ENCODE measurements around the gene NDUFA13.

The NDUFA13 gene

DNA sequence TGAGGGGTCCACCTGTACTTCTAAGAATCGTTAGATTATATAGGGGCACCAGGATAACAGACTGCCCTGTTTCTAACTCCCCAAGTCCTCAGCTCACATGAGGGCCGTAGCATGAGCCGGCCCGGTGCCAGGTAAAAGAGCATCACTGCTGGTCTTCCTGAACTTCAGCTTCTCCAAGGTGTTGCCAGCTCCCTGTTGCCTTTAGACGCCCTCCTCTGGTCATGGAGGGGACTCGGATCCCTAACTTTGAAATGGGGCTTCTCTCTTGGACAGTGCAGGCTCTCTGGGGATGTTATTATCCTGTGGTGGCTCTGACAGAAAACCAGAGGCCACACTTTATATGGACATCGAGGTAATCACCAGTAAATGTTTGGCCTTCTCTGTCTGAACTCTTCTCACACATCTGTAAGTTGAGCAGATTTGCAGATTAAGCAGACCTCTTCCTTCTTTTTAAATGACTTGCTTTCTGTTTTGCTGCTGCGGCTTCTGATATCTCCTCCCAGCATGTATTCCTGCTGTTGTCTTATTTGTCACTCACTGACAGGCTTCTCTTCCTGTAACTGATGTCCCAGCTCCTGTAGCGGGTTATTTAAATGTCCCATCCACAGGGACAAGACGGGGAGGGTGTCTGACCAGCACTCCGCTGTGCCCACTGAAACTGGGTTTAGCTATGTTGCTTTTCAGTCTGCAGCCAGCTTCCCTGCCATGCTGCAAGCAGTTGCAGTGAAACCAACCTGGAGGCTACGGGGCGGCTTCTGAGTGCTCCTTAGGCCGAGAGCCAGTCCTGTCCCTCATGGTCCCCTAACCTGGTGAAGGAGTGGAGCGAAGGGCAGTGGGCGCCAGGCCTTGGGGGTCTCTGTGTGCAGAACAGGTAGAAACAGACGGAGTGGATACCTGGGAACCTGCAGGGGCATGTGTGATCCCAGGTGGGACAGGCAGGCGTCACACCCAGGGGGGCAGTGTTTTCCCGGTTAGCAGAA, 39.9 kb upstream of the NDUFA13 start:
- no peak overlapping the region for H3K4me2 ChIP-seq (ENCODE audit: low read length)
- peaks cover 38% of the 10 kb centered on the region for H3K4me1 ChIP-seq (ENCODE audit: insufficient read depth, low read length, severe bottlenecking)
- H3F3A ChIP-seq (ENCODE audit: insufficient read depth, low read length), result no peaks in the 10 kb centered on the region
- H4K20me1 ChIP-seq (ENCODE audit: insufficient read depth, low read length), result no peaks in the 10 kb centered on the region
- no peaks in the 10 kb centered on the region for H3K9me2 ChIP-seq (ENCODE audit: low read depth, low read length)
- H3K79me2 ChIP-seq (ENCODE audit: insufficient read depth, low read length), result peaks cover 34% of the 10 kb centered on the region
- no peaks in the 10 kb centered on the region for H3K27me3 ChIP-seq (ENCODE audit: insufficient read depth, low read length)
- H3K9ac ChIP-seq (ENCODE audit: low read length), result no peak overlapping the region
- no peaks in the 10 kb centered on the region for H3K9me3 ChIP-seq (ENCODE audit: low read length)
- no peak overlapping the region for H2AFZ ChIP-seq (ENCODE audit: low read length)
- no peak overlapping the region for H3K27ac ChIP-seq (ENCODE audit: low read depth, low read length, poor library complexity, severe bottlenecking)
- peaks cover 56% of the 10 kb centered on the region; the same call in 1 of the 2 replicates for H3K36me3 ChIP-seq (ENCODE audit: insufficient read depth, low read length)
- TF ChIP-seq EZH2 (IDR thresholded peaks at IDR 0.05; ENCODE audit: borderline replicate concordance, low read length), result no peak
- TF ChIP-seq, protein P1, sequence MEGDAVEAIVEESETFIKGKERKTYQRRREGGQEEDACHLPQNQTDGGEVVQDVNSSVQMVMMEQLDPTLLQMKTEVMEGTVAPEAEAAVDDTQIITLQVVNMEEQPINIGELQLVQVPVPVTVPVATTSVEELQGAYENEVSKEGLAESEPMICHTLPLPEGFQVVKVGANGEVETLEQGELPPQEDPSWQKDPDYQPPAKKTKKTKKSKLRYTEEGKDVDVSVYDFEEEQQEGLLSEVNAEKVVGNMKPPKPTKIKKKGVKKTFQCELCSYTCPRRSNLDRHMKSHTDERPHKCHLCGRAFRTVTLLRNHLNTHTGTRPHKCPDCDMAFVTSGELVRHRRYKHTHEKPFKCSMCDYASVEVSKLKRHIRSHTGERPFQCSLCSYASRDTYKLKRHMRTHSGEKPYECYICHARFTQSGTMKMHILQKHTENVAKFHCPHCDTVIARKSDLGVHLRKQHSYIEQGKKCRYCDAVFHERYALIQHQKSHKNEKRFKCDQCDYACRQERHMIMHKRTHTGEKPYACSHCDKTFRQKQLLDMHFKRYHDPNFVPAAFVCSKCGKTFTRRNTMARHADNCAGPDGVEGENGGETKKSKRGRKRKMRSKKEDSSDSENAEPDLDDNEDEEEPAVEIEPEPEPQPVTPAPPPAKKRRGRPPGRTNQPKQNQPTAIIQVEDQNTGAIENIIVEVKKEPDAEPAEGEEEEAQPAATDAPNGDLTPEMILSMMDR (IDR thresholded peaks at IDR 0.05; ENCODE audit: low read length), result peak; percentile 32; the same call in 1 of the 2 replicates
- H3K4me3 ChIP-seq (ENCODE audit: low read depth, low read length, poor library complexity, severe bottlenecking), result no peak overlapping the region

DNA sequence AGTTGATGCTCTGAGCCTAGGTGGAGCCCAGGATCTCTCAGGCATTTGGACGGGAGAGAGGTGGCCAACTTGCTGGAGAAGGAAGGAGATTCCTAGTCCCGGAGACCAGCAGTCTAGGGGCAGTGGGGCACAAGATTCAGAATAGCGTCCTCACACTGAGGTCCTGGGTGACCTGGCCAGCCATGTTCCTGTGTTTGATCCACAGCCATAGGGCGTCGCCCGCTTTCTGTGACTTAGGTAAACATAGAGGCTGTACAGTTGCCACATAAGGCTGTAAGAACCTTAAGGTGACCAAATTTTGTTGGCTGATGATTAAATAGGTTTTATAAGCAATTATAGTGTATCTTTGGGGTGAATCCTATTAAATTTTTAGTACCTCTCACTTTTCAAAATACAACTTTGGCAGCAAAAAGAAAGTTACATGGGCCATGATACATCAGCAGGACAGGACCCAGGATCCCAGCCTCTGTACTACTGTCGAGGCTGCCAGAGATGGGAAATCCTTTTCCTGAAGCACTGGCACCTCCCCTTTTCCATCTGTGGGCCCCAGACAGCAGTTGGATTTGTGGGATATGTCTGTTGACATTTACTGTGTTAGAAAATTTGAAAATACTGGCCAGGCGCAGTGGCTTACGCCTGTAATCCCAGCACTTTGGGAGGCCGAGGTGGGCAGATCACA, 38.2 kb upstream of the NDUFA13 start:
- Histone ChIP-seq H3K9me2 (ENCODE audit: low read depth, low read length) (no peaks in the 10 kb centered on the region), H3K4me1 (ENCODE audit: insufficient read depth, low read length, severe bottlenecking) (peaks cover 21% of the 10 kb centered on the region), H3K4me3 (ENCODE audit: low read depth, low read length, poor library complexity, severe bottlenecking) (no peak overlapping the region), H4K20me1 (ENCODE audit: insufficient read depth, low read length) (no peaks in the 10 kb centered on the region), H3K27me3 (ENCODE audit: insufficient read depth, low read length) (no peaks in the 10 kb centered on the region), H2AFZ (ENCODE audit: low read length) (no peak overlapping the region), H3K79me2 (ENCODE audit: insufficient read depth, low read length) (peaks cover 25% of the 10 kb centered on the region), H3K9ac (ENCODE audit: low read length) (no peak overlapping the region), H3F3A (ENCODE audit: insufficient read depth, low read length) (no peaks in the 10 kb centered on the region), H3K9me3 (ENCODE audit: low read length) (no peaks in the 10 kb centered on the region), H3K27ac (ENCODE audit: low read depth, low read length, poor library complexity, severe bottlenecking) (no peak overlapping the region), H3K4me2 (ENCODE audit: low read length) (no peak overlapping the region), H3K36me3 (ENCODE audit: insufficient read depth, low read length) (peaks cover 61% of the 10 kb centered on the region; the same call in 1 of the 2 replicates)
- TF ChIP-seq, protein P1 (IDR thresholded peaks at IDR 0.05; ENCODE audit: low read length), result no peak
- TF ChIP-seq EZH2 (IDR thresholded peaks at IDR 0.05; ENCODE audit: borderline replicate concordance, low read length), result no peak

DNA sequence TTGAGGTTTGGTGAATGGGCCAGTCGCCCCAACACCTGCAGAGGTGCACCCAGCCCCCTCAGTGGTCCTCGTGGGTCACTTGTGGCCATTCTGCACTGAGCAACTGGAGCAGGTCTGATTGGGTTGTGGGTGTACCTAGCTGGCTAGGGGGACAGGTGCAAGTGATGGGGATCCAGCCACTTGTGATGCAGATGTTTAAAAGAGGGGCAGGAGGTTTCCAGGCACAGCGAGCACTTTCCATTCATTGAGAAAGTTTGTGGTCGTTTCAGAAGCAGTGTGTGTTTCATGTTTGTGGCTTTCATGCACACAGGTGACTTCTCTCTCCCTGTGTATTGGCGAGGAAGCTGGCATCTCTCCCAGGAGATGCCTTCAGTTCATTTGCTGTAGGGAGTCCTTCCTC, 35.3 kb upstream of the NDUFA13 start:
- no peak for TF ChIP-seq EZH2 (IDR thresholded peaks at IDR 0.05; ENCODE audit: borderline replicate concordance, low read length)
- TF ChIP-seq, protein P1 (IDR thresholded peaks at IDR 0.05; ENCODE audit: low read length), result no peak
- peaks cover 44% of the 10 kb centered on the region; the same call in 1 of the 2 replicates for H3K36me3 ChIP-seq (ENCODE audit: insufficient read depth, low read length)
- H3K4me2 ChIP-seq (ENCODE audit: low read length), result no peak overlapping the region
- H3K4me1 ChIP-seq (ENCODE audit: insufficient read depth, low read length, severe bottlenecking), result peaks cover 17% of the 10 kb centered on the region
- no peaks in the 10 kb centered on the region for H3K9me3 ChIP-seq (ENCODE audit: low read length)
- no peaks in the 10 kb centered on the region for H3K27me3 ChIP-seq (ENCODE audit: insufficient read depth, low read length)
- H4K20me1 ChIP-seq (ENCODE audit: insufficient read depth, low read length), result no peaks in the 10 kb centered on the region
- no peak overlapping the region for H2AFZ ChIP-seq (ENCODE audit: low read length)
- H3K27ac ChIP-seq (ENCODE audit: low read depth, low read length, poor library complexity, severe bottlenecking), result peak overlapping the region; percentile 13
- H3K4me3 ChIP-seq (ENCODE audit: low read depth, low read length, poor library complexity, severe bottlenecking), result no peak overlapping the region
- no peak overlapping the region for H3K9ac ChIP-seq (ENCODE audit: low read length)
- H3K9me2 ChIP-seq (ENCODE audit: low read depth, low read length), result no peaks in the 10 kb centered on the region
- no peaks in the 10 kb centered on the region for H3F3A ChIP-seq (ENCODE audit: insufficient read depth, low read length)
- peaks cover 18% of the 10 kb centered on the region for H3K79me2 ChIP-seq (ENCODE audit: insufficient read depth, low read length)
